NCI-H1930 (cell line): ENCODE results near the gene PRR5L.
"Not testable (repeated sequence)": the region's sequence is repeated elsewhere in the genome, so short reads cannot be mapped to it uniquely, and the experiment has no call there.

Source experiments
- DNase-seq, 2 experiments: peaks; one replicate each; lab custom pipeline; 2025; lab: John Stamatoyannopoulos, UW

PRR5L gene

GRCh38 chr11:36281850-36282249, 14.2 kb upstream of the PRR5L start:
- no peak for DNase-seq

DNA sequence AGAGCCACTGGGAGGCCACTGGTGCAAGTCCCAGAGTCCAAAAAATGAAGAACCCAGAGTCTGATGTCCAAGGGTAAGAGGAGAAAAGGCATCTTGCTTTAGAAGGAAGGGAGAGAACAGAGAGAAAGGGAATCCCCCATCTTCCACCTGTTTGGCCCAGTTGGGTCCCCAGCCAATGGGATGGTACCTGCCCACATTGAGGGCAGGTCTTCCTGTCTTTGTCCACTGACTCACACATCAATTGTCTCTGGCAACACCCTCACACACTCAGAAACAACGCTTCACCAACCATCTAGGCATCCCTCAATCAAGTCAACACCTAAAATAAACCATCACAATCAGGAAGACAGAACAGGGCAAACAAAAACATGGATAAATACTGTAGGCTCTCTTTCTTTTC, 13.2 kb upstream of the PRR5L start:
- DNase-seq, result no peak

DNA sequence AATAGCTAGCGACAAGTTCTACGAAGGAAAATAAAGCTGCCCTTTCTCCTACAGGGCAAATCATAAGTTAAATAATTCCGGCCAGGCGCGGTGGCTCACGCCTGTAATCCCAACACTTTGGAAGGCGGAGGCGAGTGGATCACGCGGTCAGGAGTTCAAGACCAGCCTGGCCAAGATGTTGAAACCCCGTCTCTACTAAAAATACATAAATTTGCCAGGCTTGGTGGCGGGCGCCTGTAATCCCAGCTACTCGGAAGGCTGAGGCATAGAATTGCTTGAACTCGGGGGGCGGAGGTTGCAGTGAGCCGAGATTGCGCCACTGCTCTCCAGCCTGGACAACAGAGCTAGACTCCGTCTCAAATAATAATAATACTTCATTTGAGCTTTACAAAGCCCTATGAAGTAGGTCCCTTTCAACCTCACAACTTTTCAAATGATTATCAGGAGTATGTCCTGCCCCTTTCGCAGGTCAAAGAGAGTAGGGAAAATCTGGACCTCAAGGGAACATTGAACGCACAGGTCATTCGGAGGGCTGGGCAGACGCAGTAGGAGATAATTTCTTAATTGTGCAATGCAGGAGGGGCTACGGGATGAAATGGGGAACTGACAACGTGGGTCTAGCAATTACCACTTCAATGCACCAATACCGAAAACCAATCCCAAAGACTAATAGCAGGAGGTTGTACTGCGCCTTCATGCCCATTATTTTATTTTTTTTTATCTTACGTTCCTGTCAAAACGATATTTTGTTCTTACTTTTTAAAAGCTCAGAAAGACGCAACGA, 7.5 kb upstream of the PRR5L start:
- DNase-seq, result no peak

GRCh38 chr11:36289226-36289852, 6.7 kb upstream of the PRR5L start, which contains the start of gene COMMD9:
Gene COMMD9, minus strand, starts transcription at chr11:36289424. Its CDS starts 12 bp downstream, at chr11:36289412.
- DNase-seq, result peak; percentile 92 to 96

DNA sequence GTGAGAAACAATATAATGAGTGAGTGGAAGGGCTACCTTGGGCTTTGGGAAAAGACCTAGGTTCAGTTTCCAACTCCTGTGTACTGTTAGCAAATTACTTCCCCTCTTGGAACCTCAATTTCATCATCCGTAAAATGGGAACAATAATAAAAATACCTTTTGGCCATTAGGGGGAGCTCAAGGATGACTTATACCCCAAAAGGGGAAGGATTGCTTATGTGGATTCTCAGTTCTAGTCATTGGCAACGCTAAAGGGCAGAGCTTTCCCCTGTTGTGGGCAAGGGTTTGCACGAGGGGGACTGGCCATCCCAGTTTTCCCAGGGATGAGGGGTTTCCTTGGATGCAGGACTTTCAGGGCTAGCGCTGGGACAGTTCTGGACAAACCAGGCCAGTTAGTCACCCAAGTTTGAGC, 3.8 kb upstream of the PRR5L start:
- no peak for DNase-seq

GRCh38 chr11:36296884-36297543, 926 bp downstream of the PRR5L start:
- no peak for DNase-seq

DNA sequence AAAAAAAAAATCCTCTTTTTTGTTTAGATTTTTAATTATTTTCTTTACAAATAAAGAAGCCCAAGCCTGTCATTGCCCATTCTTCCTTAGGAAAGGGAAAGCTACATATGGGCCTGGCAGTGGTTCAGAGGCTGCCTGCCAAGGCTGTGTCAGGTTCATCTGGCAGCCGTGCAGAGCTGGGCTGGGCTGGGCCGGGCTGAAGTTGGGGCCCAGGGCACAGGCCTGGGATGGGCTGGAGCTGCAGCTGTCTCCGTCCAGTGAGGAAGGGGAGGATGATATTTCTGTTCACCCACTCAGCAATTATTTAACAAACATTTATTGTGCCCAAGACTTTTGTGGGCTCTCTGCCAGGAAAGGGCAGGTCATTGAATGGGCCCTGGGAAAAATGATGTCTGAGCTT, 4.6 kb downstream of the PRR5L start:
- DNase-seq, result no peak

GRCh38 chr11:36304351-36304750, 8.3 kb downstream of the PRR5L start:
- no peak for DNase-seq

DNA sequence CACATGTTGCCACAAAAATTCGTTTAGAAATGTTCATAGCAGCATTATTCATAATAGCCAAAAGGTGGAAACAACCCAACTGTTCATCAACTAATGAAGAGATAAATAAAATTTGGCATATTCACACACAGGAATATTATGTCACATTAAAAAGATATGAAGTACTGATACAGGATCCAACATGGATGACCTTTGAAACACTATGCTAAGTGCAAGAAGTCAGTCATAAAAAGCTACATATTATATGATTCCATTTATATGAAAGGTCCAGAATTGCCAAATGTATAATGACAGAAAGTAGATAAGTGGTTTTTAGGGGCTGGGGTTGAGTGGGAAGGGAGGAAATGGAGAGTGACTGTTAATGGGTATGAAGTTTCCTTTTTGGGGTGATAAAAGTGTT, 9.0 kb downstream of the PRR5L start:
- no peak for DNase-seq

DNA sequence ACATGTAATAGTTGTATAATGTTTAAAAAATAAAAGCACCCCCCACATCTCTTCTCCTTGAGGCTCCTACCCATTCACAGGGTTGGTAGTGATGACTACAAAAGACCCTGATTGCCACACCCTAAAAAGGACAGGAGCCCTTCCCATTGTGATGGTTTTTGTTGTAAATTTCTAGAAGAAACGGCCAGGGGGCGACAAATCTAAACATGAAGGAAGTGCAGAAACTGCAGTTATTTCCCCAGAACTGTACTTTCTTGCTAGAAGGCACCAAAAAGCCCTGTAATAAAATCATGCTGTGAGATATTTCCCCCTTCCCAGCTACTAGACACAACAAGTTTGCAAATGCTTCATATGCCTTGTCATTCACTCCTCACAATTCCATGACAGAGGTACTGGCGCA, 10.8 kb downstream of the PRR5L start:
- no peak for DNase-seq

- DNase-seq, result no peak
Observed at GRCh38 chr11:36308577-36308976, 12.5 kb downstream of the PRR5L start.

DNA sequence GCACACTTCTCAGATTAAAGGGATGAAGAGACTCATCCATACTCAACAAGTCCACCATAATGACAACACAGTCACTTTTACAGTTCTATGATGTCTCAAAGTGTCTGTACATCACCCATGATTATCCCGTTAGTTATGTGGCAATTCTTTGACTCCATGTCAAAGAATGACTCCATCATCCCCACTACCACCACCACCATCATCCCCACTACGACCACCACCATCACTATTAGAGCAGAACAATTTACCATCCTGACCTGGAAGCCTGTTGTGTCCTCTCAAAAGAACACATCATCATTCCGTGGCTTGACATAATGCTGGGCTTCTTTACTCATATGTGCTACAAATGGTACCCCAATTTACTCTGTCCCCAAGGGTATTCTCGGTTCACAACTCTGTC, 13.7 kb downstream of the PRR5L start:
- DNase-seq, result no peak

GRCh38 chr11:36311926-36312595, 16.0 kb downstream of the PRR5L start:
- DNase-seq, result no peak

DNA sequence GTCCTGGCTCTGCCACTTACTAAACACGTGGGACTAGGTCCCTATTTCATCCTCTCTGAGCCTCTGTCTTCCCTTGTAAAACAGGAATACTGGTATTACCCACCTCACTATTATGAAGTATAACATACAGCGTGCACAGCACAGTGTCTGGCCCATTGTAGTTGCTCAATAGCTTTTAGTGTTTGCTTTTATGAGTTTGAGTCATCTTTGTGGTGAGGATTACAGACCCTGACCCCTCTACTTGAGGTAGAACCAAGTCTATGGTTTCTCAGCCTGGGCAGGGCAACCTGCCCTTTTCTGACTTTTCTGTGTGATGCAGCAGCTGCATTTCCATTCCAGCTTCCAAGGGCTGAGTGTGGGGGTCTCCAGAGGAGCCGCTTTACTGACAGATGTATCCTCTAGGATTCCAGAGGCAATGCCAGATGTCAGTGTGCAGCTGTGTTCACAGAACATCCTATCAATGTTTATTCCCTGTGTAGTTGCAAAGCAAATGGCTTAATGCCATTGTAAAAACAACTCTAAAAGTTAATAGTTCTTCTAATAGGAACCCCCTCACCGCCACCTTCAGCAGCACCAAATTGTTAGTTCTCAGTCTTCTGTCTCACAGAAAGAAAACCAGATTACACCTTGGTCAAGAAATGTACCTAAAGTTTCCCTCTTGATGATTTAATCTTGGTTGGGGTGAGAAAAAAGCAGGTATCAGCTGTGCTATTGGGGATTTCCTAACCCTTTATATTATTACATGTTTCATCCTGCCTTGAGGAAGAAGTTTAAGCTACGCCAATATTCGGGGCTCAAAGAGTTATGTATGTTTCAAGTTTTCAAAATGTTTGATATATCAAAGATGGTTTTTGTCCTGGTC, 16.8 kb downstream of the PRR5L start:
- DNase-seq, result no peak

- no peak for DNase-seq
Observed at GRCh38 chr11:36313750-36314433, 17.8 kb downstream of the PRR5L start.

DNA sequence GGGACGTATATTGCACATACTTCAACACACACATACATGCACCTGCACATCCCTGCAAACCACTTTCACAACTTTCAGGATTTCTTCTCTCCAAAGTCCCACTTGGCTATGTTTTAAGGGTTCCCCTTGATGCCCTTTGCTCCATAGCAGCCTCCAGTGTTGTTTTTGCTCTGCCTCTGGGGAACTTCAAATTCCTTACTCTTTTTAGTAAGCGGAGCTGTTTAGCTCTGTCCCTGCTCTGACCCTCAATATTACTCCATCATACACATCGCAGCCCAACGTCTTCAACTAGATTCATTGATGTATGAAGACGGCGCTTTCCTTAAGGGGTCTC, 18.3 kb downstream of the PRR5L start:
- no peak for DNase-seq

DNA sequence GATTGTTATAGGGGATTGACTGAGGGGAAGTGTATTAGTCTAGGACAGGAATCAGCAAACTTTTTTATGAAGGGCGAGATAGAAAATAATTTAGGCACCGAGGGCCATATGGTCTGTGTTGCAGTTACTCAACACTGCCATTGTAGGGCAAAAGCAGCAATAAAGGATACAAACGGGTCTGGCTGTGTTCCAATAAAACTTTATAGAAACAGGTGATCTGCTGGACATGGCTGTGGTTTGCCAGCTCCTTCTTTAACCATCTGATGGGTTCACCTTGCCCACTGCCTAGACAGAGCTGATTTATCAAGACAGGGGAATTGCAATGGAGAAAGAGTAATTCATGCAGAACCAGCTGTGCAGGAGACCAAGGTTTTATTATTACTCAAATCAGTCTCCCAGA, 20.0 kb downstream of the PRR5L start:
- no peak for DNase-seq

GRCh38 chr11:36317992-36318391, 21.9 kb downstream of the PRR5L start:
- DNase-seq, result no peak

GRCh38 chr11:36324956-36325355, 28.9 kb downstream of the PRR5L start:
- not testable (repeated sequence) for DNase-seq

DNA sequence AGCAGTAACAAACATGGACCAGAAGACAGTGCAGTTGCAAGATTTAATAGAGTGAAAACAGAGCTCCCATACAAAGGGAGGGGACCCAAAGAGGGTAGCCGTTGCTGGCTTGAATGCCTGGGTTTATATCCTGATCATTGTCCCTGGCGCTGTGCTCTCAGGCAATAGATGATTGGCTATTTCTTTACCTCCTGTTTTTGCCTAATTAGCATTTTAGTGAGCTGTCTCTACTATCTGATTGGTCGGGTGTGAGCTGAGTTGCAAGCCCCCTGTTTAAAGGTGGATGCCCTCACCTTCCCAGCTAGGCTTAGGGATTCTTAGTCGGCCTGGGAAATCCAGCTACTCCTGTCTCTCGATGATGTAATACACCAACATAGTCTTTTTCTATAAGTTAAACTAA, 29.3 kb downstream of the PRR5L start:
- not testable (repeated sequence) for DNase-seq
